ENCODE data around the gene MRPS6.

Gene MRPS6

DNA sequence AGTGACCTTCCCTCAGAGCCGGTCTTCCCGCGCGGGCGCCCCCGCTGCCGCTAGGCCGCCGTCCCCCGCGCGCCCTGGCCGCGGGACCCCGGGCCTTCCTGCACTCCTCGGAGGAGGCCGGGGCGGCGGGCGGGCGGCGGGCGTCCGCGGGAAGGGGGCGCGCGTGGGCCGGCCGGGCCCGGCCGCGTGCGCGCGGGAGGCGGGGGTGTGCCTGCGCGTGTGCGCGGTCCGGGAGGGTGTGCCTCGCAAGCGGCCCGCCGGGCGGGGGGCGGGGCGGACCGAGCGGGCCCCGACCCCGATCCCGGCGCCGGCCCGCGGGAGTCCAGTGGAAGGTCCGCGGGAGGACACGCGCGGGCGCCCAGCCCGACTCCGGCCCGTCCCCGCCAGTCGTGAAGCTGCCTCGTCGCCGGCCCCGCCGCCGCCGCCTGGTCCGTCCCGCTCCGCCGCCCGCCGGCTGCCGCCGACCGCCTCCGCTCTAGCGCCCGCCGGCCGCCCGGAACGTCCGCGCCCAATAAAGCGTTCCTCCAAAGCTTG lies 438 bp downstream of the MRPS6 start:
- Histone ChIP-seq H3K4me3 (replicated peaks; ENCODE audit: insufficient read depth, low read length) (peak overlapping the region; percentile 67), H3K27me3 (ENCODE audit: insufficient read depth, poor library complexity, severe bottlenecking) (no peaks in the 10 kb centered on the region), H3K27ac (replicated peaks) (peak overlapping the region; percentile 83)
- DNase-seq (ENCODE audit: low read depth in 1 of 2, low spot score in 1 of 2) = peak; percentile 19 to 29
- TF ChIP-seq, protein P1, sequence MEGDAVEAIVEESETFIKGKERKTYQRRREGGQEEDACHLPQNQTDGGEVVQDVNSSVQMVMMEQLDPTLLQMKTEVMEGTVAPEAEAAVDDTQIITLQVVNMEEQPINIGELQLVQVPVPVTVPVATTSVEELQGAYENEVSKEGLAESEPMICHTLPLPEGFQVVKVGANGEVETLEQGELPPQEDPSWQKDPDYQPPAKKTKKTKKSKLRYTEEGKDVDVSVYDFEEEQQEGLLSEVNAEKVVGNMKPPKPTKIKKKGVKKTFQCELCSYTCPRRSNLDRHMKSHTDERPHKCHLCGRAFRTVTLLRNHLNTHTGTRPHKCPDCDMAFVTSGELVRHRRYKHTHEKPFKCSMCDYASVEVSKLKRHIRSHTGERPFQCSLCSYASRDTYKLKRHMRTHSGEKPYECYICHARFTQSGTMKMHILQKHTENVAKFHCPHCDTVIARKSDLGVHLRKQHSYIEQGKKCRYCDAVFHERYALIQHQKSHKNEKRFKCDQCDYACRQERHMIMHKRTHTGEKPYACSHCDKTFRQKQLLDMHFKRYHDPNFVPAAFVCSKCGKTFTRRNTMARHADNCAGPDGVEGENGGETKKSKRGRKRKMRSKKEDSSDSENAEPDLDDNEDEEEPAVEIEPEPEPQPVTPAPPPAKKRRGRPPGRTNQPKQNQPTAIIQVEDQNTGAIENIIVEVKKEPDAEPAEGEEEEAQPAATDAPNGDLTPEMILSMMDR (IDR thresholded peaks at IDR 0.05; ENCODE audit: insufficient read depth, low read length) = no peak
- TF ChIP-seq, protein P2, sequence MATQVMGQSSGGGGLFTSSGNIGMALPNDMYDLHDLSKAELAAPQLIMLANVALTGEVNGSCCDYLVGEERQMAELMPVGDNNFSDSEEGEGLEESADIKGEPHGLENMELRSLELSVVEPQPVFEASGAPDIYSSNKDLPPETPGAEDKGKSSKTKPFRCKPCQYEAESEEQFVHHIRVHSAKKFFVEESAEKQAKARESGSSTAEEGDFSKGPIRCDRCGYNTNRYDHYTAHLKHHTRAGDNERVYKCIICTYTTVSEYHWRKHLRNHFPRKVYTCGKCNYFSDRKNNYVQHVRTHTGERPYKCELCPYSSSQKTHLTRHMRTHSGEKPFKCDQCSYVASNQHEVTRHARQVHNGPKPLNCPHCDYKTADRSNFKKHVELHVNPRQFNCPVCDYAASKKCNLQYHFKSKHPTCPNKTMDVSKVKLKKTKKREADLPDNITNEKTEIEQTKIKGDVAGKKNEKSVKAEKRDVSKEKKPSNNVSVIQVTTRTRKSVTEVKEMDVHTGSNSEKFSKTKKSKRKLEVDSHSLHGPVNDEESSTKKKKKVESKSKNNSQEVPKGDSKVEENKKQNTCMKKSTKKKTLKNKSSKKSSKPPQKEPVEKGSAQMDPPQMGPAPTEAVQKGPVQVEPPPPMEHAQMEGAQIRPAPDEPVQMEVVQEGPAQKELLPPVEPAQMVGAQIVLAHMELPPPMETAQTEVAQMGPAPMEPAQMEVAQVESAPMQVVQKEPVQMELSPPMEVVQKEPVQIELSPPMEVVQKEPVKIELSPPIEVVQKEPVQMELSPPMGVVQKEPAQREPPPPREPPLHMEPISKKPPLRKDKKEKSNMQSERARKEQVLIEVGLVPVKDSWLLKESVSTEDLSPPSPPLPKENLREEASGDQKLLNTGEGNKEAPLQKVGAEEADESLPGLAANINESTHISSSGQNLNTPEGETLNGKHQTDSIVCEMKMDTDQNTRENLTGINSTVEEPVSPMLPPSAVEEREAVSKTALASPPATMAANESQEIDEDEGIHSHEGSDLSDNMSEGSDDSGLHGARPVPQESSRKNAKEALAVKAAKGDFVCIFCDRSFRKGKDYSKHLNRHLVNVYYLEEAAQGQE (IDR thresholded peaks at IDR 0.05; ENCODE audit: insufficient replicate concordance, low read depth) = no peak
- TF ChIP-seq GABPA (IDR thresholded peaks at IDR 0.05; ENCODE audit: low read depth) (no peak), SPI1 (IDR thresholded peaks at IDR 0.05; ENCODE audit: borderline replicate concordance, low read depth) (no peak), POLR2AphosphoS5 (IDR thresholded peaks at IDR 0.05; ENCODE audit: low read depth) (no peak)

DNA sequence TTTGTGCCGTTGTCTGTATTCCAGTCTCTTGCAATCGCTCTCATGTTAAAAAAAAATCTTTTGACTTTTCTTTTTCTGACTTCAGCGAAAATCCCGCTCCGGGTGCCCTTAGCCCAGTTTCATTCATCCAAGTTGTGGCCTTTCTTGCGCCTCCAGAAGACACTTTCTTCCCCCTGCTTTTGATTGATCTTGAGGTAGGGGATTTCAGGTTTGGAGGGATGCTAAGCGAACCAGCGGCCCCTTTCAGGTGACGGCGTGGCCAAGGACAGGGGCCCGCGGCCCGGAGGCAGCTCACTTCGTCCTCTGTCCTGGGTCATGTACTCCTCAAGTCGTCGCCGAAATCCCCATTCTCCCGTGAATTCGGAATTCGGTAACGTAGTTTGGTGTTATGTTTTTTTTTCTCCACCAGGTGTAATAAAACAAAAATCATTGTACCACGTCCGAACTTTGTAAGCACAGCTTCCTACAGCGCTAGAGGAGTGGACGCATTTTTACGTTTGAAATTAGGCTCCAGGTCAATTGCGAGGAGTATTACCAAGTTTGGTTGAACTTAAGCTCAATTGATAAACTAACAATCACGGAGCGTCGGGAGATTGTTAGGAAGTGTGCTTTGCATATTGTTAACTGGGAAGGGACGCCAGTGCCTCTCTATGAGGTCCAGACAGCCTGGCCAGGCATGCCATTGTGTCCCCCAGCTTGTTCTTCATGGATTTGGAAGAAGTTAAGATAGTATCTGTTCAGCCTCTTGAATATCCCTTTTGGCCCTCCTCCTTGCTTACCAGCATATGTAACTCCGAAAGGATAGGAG lies 1.1 kb downstream of the MRPS6 start:
- peak overlapping the region; percentile 46 for H3K27ac ChIP-seq (replicated peaks)
- peak in 1 of 2 experiments; percentile 16 for DNase-seq (ENCODE audit: low read depth in 1 of 2, low spot score in 1 of 2)
- no peaks in the 10 kb centered on the region for H3K27me3 ChIP-seq (ENCODE audit: insufficient read depth, poor library complexity, severe bottlenecking)

DNA sequence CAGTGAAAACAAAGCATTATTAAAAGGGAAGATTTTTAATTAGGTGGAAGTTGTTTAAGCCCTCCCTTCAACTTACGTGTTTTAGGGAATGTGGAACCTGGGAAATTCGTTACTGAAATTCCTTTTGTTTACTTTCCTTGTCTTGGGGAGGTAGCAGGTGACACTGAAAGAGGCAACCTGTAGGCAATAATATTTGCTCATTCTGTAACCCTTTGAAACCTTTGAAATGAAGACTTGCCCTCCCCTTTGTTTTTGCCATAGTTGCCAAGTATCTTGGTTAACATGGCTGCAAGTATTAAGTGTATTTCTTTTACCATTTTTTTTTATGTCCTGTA lies 1.7 kb downstream of the MRPS6 start:
- peak overlapping the region; percentile 67 for H3K4me3 ChIP-seq (replicated peaks; ENCODE audit: insufficient read depth, low read length)
- H3K27ac ChIP-seq (replicated peaks) = no peak overlapping the region
- TF ChIP-seq, protein P2 (IDR thresholded peaks at IDR 0.05; ENCODE audit: insufficient replicate concordance, low read depth) = no peak
- TF ChIP-seq SPI1 (IDR thresholded peaks at IDR 0.05; ENCODE audit: borderline replicate concordance, low read depth) (no peak), GABPA (IDR thresholded peaks at IDR 0.05; ENCODE audit: low read depth) (no peak), POLR2AphosphoS5 (IDR thresholded peaks at IDR 0.05; ENCODE audit: low read depth) (no peak)
- TF ChIP-seq, protein P1 (IDR thresholded peaks at IDR 0.05; ENCODE audit: insufficient read depth, low read length) = no peak
- H3K27me3 ChIP-seq (ENCODE audit: insufficient read depth, poor library complexity, severe bottlenecking) = no peaks in the 10 kb centered on the region
- DNase-seq (ENCODE audit: low read depth in 1 of 2, low spot score in 1 of 2) = no peak

More for the DNA sequence above, 1.1 kb downstream of the MRPS6 start:
- H3K4me3 ChIP-seq (replicated peaks; ENCODE audit: insufficient read depth, low read length) = peak overlapping the region; percentile 67
- TF ChIP-seq, protein P2 (IDR thresholded peaks at IDR 0.05; ENCODE audit: insufficient replicate concordance, low read depth) = no peak
- TF ChIP-seq GABPA (IDR thresholded peaks at IDR 0.05; ENCODE audit: low read depth) (no peak), POLR2AphosphoS5 (IDR thresholded peaks at IDR 0.05; ENCODE audit: low read depth) (no peak), SPI1 (IDR thresholded peaks at IDR 0.05; ENCODE audit: borderline replicate concordance, low read depth) (no peak)
- TF ChIP-seq, protein P1 (IDR thresholded peaks at IDR 0.05; ENCODE audit: insufficient read depth, low read length) = no peak
